ENCODE data around the gene STX11.
"Not testable (repeated sequence)": the region's sequence is repeated elsewhere in the genome, so short reads cannot be mapped to it uniquely, and the experiment has no call there.

STX11 gene

DNA sequence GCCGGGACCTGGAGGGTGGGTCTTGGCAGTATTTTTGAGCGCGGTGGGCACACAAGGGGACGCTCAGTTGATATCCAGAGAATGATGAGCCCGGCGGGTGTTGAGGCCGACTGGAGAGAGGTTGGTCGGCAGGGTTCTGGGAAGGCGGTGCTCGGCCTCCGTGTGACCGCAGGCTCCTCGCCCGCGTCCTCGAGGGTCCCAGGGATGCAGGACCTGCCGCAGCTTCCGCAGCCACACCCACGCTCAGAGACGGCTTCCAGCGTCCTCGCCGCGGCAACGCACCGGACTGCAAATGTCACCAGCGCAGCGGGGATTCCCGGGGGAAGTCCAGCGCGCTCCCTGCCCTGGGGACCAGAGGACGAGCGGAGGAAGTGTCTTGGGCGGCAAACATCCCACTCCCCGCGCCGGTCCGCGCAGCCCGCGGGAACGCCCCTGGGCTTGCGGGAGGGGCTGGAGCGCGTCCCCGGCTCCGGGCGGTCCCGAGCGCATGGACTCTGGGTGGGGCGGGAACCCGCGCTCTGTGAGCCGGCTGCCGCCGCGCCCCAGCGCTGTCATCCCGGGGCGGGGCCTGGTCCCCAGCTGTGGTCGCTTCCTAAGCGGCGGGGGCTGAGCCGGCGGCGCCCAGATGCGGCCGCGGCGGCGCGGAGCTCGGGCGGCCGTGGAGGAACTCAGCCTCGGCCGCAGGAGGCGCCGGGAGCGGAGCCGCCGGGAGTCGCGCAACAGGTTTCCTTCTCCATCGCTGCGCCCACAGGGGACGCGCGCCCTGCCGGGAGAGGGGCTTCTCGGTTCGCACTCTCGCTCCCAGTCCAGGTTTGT, at the start of gene STX11:
Gene STX11, plus strand, starts transcription at position 624 of the 816 bp plus-strand sequence. CDS start 36,111 bp downstream, outside the sequence.
- DNase-seq (ENCODE audit: extremely low spot score, insufficient read length, low read depth) (peak; percentile 46), FAIRE-seq (peak; percentile 75)

DNA sequence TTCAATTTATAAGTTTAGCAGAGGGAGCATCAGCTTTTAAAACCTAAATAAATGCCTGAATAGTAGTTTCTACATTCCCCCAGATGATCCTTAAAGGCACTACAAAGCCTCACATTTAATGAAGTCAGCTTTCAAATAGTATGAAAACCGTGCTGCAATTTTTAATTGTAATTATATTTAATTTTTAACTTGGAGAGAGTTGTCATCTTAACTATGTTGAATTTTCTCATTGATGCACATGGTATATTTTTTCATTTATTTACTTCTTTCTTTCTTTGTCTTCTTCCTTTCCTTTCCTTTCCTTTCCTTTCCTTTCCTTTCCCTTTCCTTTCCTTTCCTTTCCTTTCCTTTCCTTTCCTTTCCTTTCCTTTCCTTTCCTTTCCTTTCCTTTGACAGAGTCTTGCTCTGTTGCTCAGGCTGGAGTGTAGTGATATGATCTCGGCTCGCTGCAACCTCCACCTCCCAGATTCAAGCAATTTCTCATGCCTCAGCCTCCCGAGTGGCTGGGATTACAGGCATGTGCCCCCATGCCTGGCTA, 47.2 kb upstream of the STX11 start:
- FAIRE-seq (no peak), DNase-seq (ENCODE audit: extremely low spot score, insufficient read length, low read depth) (no peak)

GRCh38 chr6:144104488-144104887, 45.8 kb upstream of the STX11 start:
- FAIRE-seq, result no peak
- DNase-seq (ENCODE audit: extremely low spot score, insufficient read length, low read depth), result no peak

DNA sequence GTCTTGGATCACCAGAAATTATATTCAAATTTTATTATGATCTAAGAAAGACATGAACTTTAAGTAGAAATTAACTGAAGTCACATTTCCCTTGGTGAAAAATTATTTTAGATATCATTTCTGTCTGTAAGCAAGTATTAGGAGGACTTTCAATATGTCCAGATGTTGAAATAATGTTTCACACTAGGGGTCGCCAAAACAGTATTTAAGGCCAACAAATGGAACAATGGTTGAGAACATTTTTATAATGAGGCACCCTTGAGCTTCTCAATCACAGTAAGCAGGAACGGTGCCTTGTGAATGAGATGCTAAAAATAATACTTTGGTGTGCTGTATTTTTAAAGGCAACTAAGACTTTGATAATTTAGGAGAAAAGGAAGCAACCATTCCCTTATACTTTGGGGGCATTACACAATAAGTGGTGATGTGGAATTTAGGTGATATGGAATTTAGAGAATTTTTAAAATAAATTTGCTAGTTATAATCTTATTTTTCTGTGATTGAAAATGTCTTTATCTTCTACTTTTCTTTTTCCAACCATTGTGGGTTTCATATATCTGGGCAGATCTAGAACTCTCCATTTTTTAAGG, 45.3 kb upstream of the STX11 start:
- FAIRE-seq (peak; percentile 87), DNase-seq (ENCODE audit: extremely low spot score, insufficient read length, low read depth) (peak; percentile 39)

DNA sequence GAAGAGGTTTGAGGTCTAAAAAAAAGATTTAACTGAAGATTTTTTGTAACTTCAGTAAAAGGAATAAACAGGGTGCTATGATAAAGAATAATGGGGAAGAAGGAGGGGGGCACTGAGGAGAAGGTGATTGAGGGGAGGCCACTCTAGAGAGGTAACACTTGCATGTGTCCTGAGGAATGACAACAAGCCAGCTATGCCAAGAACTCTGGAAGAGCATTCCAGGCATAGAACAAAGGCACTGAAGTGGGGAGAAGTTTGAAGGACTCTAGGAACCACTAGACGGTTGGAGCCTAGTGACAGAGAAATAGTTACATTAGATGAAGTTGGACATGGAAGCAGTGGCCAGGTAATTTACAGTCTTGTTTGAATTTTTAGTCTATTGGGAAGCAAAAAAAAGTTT, 44.1 kb upstream of the STX11 start:
- DNase-seq (ENCODE audit: extremely low spot score, insufficient read length, low read depth) (no peak), FAIRE-seq (no peak)

GRCh38 chr6:144110210-144110609, 40.1 kb upstream of the STX11 start:
- FAIRE-seq (no peak), DNase-seq (ENCODE audit: extremely low spot score, insufficient read length, low read depth) (no peak)

DNA sequence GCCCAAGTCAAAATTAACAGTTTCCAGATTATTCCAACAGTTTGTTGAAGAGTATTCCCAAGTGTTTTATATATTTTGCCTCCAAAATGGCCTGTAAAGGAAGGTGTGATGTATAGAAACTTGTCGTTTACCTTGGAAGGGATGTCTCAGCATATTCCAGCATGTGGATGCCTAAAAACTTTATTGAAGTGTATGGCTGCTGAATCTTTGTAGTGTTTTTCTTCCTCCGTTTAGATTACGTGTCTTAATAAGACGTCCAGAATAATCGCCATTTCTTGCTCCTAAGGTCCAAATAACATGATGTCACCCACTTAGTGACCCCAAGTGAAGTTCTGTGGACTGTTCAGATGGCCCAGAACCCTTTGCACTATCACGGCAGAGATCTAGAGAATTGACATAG, 37.0 kb upstream of the STX11 start:
- no peak for DNase-seq (ENCODE audit: extremely low spot score, insufficient read length, low read depth)
- FAIRE-seq, result no peak

DNA sequence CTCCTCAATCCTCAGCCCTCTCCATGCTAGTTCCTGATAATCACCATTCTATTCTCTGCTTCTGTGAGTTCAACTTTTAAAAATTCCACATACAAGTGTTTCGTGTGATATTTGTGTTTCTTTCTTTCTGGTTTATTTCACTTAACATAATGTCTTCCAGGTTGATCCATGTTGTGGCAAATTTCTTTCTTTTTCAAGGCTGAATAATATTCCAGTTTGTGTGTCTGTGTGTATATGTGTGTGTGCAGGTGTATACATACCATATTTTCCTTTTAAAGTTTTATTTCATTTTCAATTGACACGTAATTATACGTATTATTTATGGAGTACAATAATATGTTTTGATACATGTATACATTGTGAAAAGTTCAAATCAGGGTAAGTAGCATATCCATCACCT, 35.1 kb upstream of the STX11 start:
- no peak for DNase-seq (ENCODE audit: extremely low spot score, insufficient read length, low read depth)
- no peak for FAIRE-seq

DNA sequence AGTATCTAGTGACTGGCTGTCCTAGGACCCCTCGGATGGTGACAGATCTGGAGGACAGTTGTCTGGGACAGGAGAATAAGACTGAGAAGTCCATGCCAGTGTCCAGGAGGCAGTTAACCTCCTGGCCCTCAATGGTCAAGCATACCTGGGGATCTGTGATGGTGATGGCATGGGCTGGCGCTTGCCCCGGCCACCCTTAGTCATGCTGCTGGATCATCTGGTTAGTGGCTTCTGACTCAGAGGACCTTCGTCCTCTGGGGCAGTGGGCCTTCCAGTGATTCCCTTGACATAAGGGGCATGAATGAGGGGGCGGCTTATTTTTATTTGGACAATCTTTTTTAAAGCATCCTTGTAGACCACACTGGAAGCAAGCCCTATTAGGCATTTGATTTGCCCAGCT, 30.9 kb upstream of the STX11 start:
- FAIRE-seq (no peak), DNase-seq (ENCODE audit: extremely low spot score, insufficient read length, low read depth) (no peak)

- FAIRE-seq (peak; percentile 33), DNase-seq (ENCODE audit: extremely low spot score, insufficient read length, low read depth) (no peak)
Observed at GRCh38 chr6:144122861-144123260, 27.5 kb upstream of the STX11 start.

- FAIRE-seq, result peak; percentile 26
- no peak for DNase-seq (ENCODE audit: extremely low spot score, insufficient read length, low read depth)
Observed at GRCh38 chr6:144123421-144123820, 26.9 kb upstream of the STX11 start.

DNA sequence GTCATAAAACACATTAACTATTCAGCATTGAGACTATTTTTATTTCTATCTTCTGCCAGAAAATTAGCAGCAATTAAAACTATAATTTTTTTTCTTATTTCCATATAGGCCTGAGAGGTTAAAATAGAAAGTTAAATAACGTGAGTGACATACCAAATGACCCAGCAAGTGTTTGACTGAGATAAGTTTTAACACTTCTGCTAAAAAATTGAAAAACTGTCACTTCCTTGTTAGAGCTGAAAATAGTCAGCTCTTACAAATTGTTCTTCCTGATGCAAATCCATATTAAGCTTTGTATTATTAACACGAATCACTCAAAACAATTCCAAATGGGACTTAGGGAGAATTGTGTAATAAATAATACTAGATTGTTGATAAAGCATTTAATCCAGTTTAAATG, 26.5 kb upstream of the STX11 start:
- DNase-seq (ENCODE audit: extremely low spot score, insufficient read length, low read depth), result no peak
- FAIRE-seq, result peak; percentile 48

DNA sequence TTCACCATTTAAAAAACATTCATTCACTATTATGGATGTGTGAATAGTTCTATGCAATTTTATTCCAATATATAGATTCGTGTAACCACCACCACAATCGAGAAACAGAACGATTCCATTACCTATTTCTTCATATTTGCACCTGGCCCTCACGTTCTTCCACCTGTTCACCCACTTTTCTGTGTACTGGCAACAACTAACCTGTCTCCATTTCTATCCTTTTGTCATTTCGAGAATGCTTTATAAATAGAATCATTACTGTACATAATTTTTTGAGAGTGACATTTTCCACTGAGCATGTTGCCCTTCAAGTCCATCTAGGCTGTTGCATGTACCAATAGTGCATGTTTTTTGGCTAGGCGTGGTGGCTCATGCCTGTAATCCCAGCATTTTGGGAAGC, 23.2 kb upstream of the STX11 start:
- DNase-seq (ENCODE audit: extremely low spot score, insufficient read length, low read depth) (no peak), FAIRE-seq (no peak)

DNA sequence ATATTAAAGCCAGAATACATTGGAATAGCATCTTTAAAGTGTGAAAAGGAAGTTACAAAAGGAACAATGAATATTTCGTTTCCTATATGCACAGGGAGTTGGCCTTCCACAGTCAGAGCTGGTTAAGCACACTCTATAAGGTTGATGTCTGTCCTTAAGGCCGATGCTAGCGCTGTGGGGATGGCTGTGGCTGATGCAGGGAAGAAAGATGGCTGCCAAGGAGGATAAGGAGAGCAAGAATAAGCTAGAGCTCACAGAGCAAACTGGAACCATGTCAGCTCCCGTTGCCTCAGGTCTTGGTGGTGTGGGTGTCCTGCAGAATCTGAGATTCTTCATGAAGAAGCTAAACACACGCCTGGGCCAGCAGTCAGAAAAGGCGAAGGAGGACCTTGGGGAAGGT, 20.8 kb upstream of the STX11 start:
- DNase-seq (ENCODE audit: extremely low spot score, insufficient read length, low read depth) (no peak), FAIRE-seq (no peak)

DNA sequence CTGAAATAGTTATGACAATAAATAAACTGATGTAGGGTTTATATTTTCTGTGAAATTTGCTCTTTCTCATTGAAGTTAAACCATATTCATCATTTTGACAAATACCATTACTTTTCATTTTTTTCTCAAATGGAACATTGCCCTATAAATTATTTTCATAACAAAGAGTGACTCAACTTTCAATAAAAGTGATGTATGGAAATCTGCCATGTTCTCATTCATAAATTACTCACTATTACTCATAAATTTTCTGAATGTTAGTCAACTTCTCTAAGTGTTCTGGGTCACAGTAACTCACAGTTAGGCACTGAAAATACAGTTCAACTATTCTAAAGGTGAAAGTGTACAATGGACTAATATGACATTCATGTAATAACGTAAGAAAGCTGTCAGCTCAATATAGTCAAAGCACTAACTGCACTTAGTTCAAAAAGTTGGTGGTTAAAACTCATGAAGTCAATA, 19.0 kb upstream of the STX11 start:
- DNase-seq (ENCODE audit: extremely low spot score, insufficient read length, low read depth), result no peak
- FAIRE-seq, result no peak

GRCh38 chr6:144132167-144132690, 18.1 kb upstream of the STX11 start:
- DNase-seq (ENCODE audit: extremely low spot score, insufficient read length, low read depth); FAIRE-seq: not testable (repeated sequence)

DNA sequence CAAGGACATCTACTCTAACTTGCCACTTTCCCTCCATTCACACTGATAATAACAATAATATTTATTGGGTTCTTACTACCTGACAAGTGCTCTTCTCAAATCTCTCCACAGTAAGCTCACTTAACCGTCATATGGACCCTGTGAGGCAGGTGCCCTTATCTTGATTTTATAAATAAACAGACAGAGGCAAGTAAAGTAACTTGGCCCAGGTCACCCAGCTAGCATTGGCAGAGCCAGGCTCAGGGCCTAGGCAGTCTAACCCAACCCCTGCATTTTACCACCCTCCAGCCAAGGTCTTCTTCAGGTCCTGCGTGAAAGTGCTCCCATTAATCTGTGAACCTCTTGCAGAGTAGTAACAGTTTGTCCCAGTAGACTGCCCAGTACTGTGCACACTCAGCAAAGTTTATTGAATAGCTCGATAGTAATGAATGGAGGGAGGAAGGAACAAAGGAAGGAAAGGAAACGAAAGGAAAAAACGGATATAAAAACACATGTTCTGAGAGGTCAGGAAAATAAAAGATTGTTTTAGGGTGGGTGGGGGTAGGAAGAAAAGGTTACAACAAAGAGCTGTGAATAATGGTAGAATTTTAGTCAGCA, 17.0 kb upstream of the STX11 start:
- FAIRE-seq (no peak), DNase-seq (ENCODE audit: extremely low spot score, insufficient read length, low read depth) (no peak)

- no peak for FAIRE-seq
- no peak for DNase-seq (ENCODE audit: extremely low spot score, insufficient read length, low read depth)
Observed at GRCh38 chr6:144134176-144134575, 16.1 kb upstream of the STX11 start.

GRCh38 chr6:144134737-144135136, 15.6 kb upstream of the STX11 start:
- no peak for DNase-seq (ENCODE audit: extremely low spot score, insufficient read length, low read depth)
- FAIRE-seq, result no peak

- DNase-seq (ENCODE audit: extremely low spot score, insufficient read length, low read depth) (no peak), FAIRE-seq (no peak)
Observed at GRCh38 chr6:144138542-144138941, 11.8 kb upstream of the STX11 start.

DNA sequence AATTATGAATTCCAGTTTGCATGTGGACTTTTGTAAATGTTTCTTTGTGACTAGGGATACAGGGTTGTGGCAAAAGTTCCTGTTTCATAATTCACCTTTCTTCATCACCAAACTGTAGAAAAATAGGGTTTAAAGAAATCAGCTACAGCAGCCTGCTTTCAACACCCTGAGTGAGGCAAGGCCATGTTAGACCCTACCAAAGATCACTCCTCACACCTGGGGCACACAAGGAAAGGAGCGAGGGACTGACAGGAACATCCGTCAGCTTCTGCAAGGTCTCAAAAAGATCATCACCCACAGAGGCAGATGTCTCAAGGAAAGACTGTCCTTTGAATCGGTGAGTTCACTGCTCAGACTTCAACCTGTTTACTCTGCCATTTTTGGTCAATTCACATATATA, 10.5 kb upstream of the STX11 start:
- peak; percentile 21 for FAIRE-seq
- no peak for DNase-seq (ENCODE audit: extremely low spot score, insufficient read length, low read depth)
